ENCODE data around the gene TRIB2.
"Not testable (repeated sequence)": the region's sequence is repeated elsewhere in the genome, so short reads cannot be mapped to it uniquely, and the experiment has no call there.

The TRIB2 gene

GRCh38 chr2:12716282-12717190 is at the start of gene TRIB2:
Gene TRIB2, plus strand, starts transcription at chr2:12716936. Its CDS starts 1,372 bp downstream, at chr2:12718308.
- DNase-seq (ENCODE audit: low read depth in 2 of 2) = peak; percentile 81 to 83

GRCh38 chr2:12669036-12669435 is 47.7 kb upstream of the TRIB2 start:
- no peak for DNase-seq (ENCODE audit: low read depth in 2 of 2)

- no peak for DNase-seq (ENCODE audit: low read depth in 2 of 2)
These were observed 43.9 kb upstream of the TRIB2 start for GRCh38 chr2:12672711-12673315.

- no peak for DNase-seq (ENCODE audit: low read depth in 2 of 2)
These were observed 42.0 kb upstream of the TRIB2 start for GRCh38 chr2:12674644-12675328.

- DNase-seq (ENCODE audit: low read depth in 2 of 2) = no peak
These were observed 41.4 kb upstream of the TRIB2 start for GRCh38 chr2:12675352-12675795.

GRCh38 chr2:12675801-12676200 is 40.9 kb upstream of the TRIB2 start:
- DNase-seq (ENCODE audit: low read depth in 2 of 2) = no peak

GRCh38 chr2:12676771-12677170 is 40.0 kb upstream of the TRIB2 start:
- DNase-seq (ENCODE audit: low read depth in 2 of 2) = no peak

GRCh38 chr2:12678186-12678585 is 38.5 kb upstream of the TRIB2 start:
- no peak for DNase-seq (ENCODE audit: low read depth in 2 of 2)

- DNase-seq (ENCODE audit: low read depth in 2 of 2) = no peak
These were observed 37.1 kb upstream of the TRIB2 start for GRCh38 chr2:12679550-12680072.

GRCh38 chr2:12680115-12680514 is 36.6 kb upstream of the TRIB2 start:
- DNase-seq (ENCODE audit: low read depth in 2 of 2) = not testable (repeated sequence)

- DNase-seq (ENCODE audit: low read depth in 2 of 2) = no peak
These were observed 34.7 kb upstream of the TRIB2 start for GRCh38 chr2:12682017-12682416.

GRCh38 chr2:12683457-12684100 is 33.2 kb upstream of the TRIB2 start:
- DNase-seq (ENCODE audit: low read depth in 2 of 2) = no peak

- DNase-seq (ENCODE audit: low read depth in 2 of 2) = no peak
These were observed 32.2 kb upstream of the TRIB2 start for GRCh38 chr2:12684471-12684936.

GRCh38 chr2:12685145-12685544 is 31.6 kb upstream of the TRIB2 start:
- no peak for DNase-seq (ENCODE audit: low read depth in 2 of 2)

GRCh38 chr2:12685956-12686355 is 30.8 kb upstream of the TRIB2 start:
- no peak for DNase-seq (ENCODE audit: low read depth in 2 of 2)

GRCh38 chr2:12686708-12687283 is 29.9 kb upstream of the TRIB2 start:
- no peak for DNase-seq (ENCODE audit: low read depth in 2 of 2)

GRCh38 chr2:12688091-12688490 is 28.6 kb upstream of the TRIB2 start:
- DNase-seq (ENCODE audit: low read depth in 2 of 2) = no peak

- no peak for DNase-seq (ENCODE audit: low read depth in 2 of 2)
These were observed 27.8 kb upstream of the TRIB2 start for GRCh38 chr2:12688893-12689292.

GRCh38 chr2:12693509-12693908 is 23.2 kb upstream of the TRIB2 start:
- DNase-seq (ENCODE audit: low read depth in 2 of 2) = no peak

GRCh38 chr2:12694990-12695774 is 21.6 kb upstream of the TRIB2 start:
- DNase-seq (ENCODE audit: low read depth in 2 of 2) = no peak
